PFSK-1 (cell line): Measurements from ENCODE around the gene C10orf120.

Experiments used
- SIN3A ChIP-seq: IDR thresholded peaks from 2 replicates; pipeline ENCODE4 v1.6.1; 2012; ENCODE audit warnings: mild to moderate bottlenecking, low read length, moderate library complexity, borderline replicate concordance; ENCODE audit not compliant: insufficient read depth
- TAF1 ChIP-seq: IDR thresholded peaks from 2 replicates; pipeline ENCODE4 v1.6.1; 2012; ENCODE audit warnings: low read length, control low read depth, borderline replicate concordance; ENCODE audit not compliant: insufficient read depth

GRCh38 chr10:122706947-122707346 is 7.3 kb upstream of the C10orf120 start:
- TF ChIP-seq TAF1: no peak
- TF ChIP-seq SIN3A: no peak
